ENCODE results near the gene ACP3. TPM values are rescaled to one million over a fixed set of nuclear protein-coding genes. Genes with fewer than 3 reads are reported as not detected.

ACP3 gene
- total and polyA plus RNA-seq, 2 of the 4 experiments (the other 2 are of a cell fraction) = 0.36 to 0.54 TPM

DNA sequence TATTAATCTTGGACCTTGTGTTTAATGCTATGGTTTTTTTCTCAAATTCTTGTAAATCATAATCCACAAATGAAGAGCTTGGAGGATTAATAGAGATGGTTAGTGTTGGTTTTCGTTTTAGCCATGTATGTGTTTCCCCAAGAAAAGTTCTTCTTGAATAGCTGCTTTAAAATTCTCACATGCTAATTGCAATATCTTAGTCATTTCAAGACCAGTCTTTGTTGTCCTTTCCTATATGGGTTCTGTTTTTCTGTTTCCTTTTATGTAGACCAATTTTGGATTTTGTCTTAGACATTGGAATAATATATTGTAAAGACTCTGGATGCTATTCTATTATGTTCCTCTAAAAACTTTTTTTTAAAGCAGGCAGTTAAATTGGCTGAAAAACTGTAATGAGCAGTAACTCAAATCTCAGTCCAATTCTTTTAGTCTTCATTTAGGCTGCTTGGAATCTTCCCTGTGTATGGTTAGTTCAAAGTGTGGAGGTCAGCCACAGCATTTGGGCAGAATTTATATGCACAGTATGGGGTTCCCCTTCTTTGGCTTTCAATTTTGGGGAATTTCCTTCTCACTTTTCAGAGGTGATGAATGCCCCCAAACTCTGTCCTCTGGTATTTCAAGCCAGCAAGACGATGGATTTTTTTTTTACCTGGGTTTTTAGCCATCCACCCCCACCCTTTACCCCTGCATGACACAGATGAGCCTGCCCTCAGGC lies 61.0 kb downstream of the ACP3 start:
- Histone ChIP-seq H3K79me1 (ENCODE audit: low read depth in 1 of 2, low read length in 2 of 2) (no peaks in the 10 kb centered on the region), H3K36me3 (ENCODE audit: control insufficient read depth, insufficient read depth, low read length) (no peaks in the 10 kb centered on the region), H2AFZ (replicated peaks; ENCODE audit: low read length, poor library complexity) (no peak overlapping the region), H4K8ac (ENCODE audit: low read depth in 2 of 2, low read length in 2 of 2) (no peak overlapping the region), H3K9me3 (ENCODE audit: control insufficient read depth, insufficient read depth, low read length) (no peaks in the 10 kb centered on the region), H3K9ac (ENCODE audit: low read depth, low read length) (no peak overlapping the region), H2AK5ac (ENCODE audit: low read depth, low read length) (no peak overlapping the region), H3K56ac (ENCODE audit: extremely low read depth, insufficient read depth, low read length) (no peak overlapping the region), H3K4me3 (ENCODE audit: insufficient read depth, low read depth, low read length) (no peak overlapping the region), H3K27me3 (ENCODE audit: control insufficient read depth, insufficient read depth, low read length) (peaks cover 1% of the 10 kb centered on the region; the same call in 1 of the 2 replicates), H2BK15ac (ENCODE audit: low read depth, low read length) (no peak overlapping the region), H2BK20ac (ENCODE audit: low read depth, low read length) (no peak overlapping the region), H4K20me1 (ENCODE audit: insufficient read depth, low read length) (no peaks in the 10 kb centered on the region), H4K5ac (ENCODE audit: low read depth, low read length) (no peak overlapping the region), H3K9me1 (ENCODE audit: insufficient read depth, low read length) (no peaks in the 10 kb centered on the region), H3K4me1 (ENCODE audit: control insufficient read depth, insufficient read depth, low read length) (no peaks in the 10 kb centered on the region), H3K18ac (ENCODE audit: low read depth, low read length) (no peak overlapping the region), H2BK120ac (ENCODE audit: low read depth, low read length) (no peak overlapping the region), H3K27ac (ENCODE audit: insufficient read depth, low read length) (no peak overlapping the region), H3K23ac (ENCODE audit: low read depth, low read length) (no peak overlapping the region), H3K4ac (ENCODE audit: low read depth, low read length) (no peak overlapping the region), H3K4me2 (ENCODE audit: low read depth, low read length) (no peak overlapping the region), H2AK9ac (replicated peaks; ENCODE audit: low read depth, low read length, poor library complexity) (no peak overlapping the region), H3K14ac (replicated peaks; ENCODE audit: low read depth, low read length) (no peak overlapping the region), H2BK5ac (ENCODE audit: low read depth, low read length, poor library complexity, severe bottlenecking) (no peak overlapping the region), H4K91ac (ENCODE audit: insufficient read depth, low read depth, low read length) (no peak overlapping the region)
- no CpG with 5 or more reads among the region's 2 CpGs for WGBS, 2 experiments (ENCODE audit: extremely low coverage in 2 of 2, insufficient read length in 1 of 2)
- no peak for TF ChIP-seq BHLHE40 (IDR thresholded peaks at IDR 0.05; ENCODE audit: low read depth, low read length)
- no peak for TF ChIP-seq MAZ (IDR thresholded peaks at IDR 0.05; ENCODE audit: borderline replicate concordance, low read depth, low read length)
- TF ChIP-seq NFE2L2 (IDR thresholded peaks at IDR 0.05; ENCODE audit: low read depth, low read length) = no peak
- no peak for TF ChIP-seq FOS (IDR thresholded peaks at IDR 0.05; ENCODE audit: low read depth, low read length)
- no peak for TF ChIP-seq MAFK (IDR thresholded peaks at IDR 0.05; ENCODE audit: low read depth, low read length)
- TF ChIP-seq ELK1 (IDR thresholded peaks at IDR 0.05; ENCODE audit: borderline replicate concordance, low read depth, low read length) = no peak
- ATAC-seq (ENCODE audit: low read depth) (no peak), DNase-seq (no peak)
- intact Hi-C loops (cut with micrococcal nuclease) = no loop called here
- POLR2A ChIA-PET (ENCODE audit: unreplicated experiment) = no interaction called here
- in situ Hi-C loops (cut with MboI; ENCODE audit: low sequenced_read_pairs) = no loop called here
- BruUV-seq (replicated peaks) = no TSS peak
- dilution Hi-C loops (cut with HindIII; ENCODE audit: low sequenced_read_pairs, unreplicated experiment) = no loop called here
- CTCF ChIA-PET = no interaction called here
